HFFc6 (cell line): ENCODE results near the gene RANBP17. TPM values are rescaled to one million over a fixed set of nuclear protein-coding genes. Genes with fewer than 3 reads are reported as not detected.

Experiments
- DNase-seq: peaks from one replicate; pipeline ENCODE4 v3.0.0-alpha.2; 2018
- H3K27ac Mint-ChIP-seq: 2 replicates; pipeline ENCODE4 v1.8.0; 2020; ENCODE audit warnings: mild to moderate bottlenecking, mixed read lengths
- H3K27me3 Mint-ChIP-seq: 2 replicates; pipeline ENCODE4 v1.8.0; 2021; ENCODE audit warnings: mild to moderate bottlenecking, moderate library complexity, mixed read lengths; ENCODE audit not compliant: insufficient read depth
- H3K36me3 Mint-ChIP-seq: 2 replicates; pipeline ENCODE4 v1.8.0; 2021; ENCODE audit warnings: low read depth, mixed read lengths
- H3K4me1 Mint-ChIP-seq: 2 replicates; pipeline ENCODE4 v1.8.0; 2020; ENCODE audit warnings: low read depth, mixed read lengths
- H3K4me3 Mint-ChIP-seq: 2 replicates; pipeline ENCODE4 v1.8.0; 2020; ENCODE audit warnings: mild to moderate bottlenecking, moderate library complexity, mixed read lengths
- H3K9me3 Mint-ChIP-seq: 2 replicates; pipeline ENCODE4 v1.8.0; 2020; ENCODE audit warnings: mild to moderate bottlenecking, mixed read lengths
- CTCF ChIP-seq: fragments of 200-600 bp; sonication (generic); IDR thresholded peaks from 2 replicates; pipeline ENCODE4 v1.5.0; 2021; ENCODE audit warnings: antibody characterized with exemption, mild to moderate bottlenecking
- total RNA-seq, 6 experiments: library from RNA; stranded (reverse); fragmentation: NEBNext Ultra II Directional; extraction: Animal tissue kit (Norgen Biotek cat#: 25700); gene quantifications; 2 replicates in 1 of 6; 3 replicates in 5 of 6; pipeline ENCODE4 v1.2.3, GENCODE V29; 2021

Gene RANBP17
- total RNA-seq, 6 experiments from 2014 or later = 3.3 to 7.2 (median 4.9) TPM

GRCh38 chr5:171143171-171143570, 281.4 kb downstream of the RANBP17 start:
- no peak for TF ChIP-seq CTCF
- Mint-ChIP-seq H3K36me3 (no peaks in the 10 kb centered on the region), H3K27me3 (no peaks in the 10 kb centered on the region; the same call in 1 of the 2 replicates), H3K4me3 (no peak overlapping the region), H3K4me1 (peaks cover 12% of the 10 kb centered on the region), H3K27ac (no peak overlapping the region), H3K9me3 (no peaks in the 10 kb centered on the region)
- DNase-seq = no peak

- no peaks in the 10 kb centered on the region for H3K9me3 Mint-ChIP-seq
- H3K4me3 Mint-ChIP-seq = no peak overlapping the region
- H3K27ac Mint-ChIP-seq = no peak overlapping the region
- peaks cover 6% of the 10 kb centered on the region for H3K4me1 Mint-ChIP-seq
- H3K27me3 Mint-ChIP-seq = no peaks in the 10 kb centered on the region
- TF ChIP-seq CTCF = no peak
- H3K36me3 Mint-ChIP-seq = no peaks in the 10 kb centered on the region
- no peak for DNase-seq
These were observed 282.1 kb downstream of the RANBP17 start for GRCh38 chr5:171143926-171144325.

GRCh38 chr5:171149333-171149732, 287.5 kb downstream of the RANBP17 start:
- Mint-ChIP-seq H3K4me3 (no peak overlapping the region), H3K4me1 (peaks cover 11% of the 10 kb centered on the region), H3K27ac (no peak overlapping the region), H3K9me3 (no peaks in the 10 kb centered on the region), H3K27me3 (no peaks in the 10 kb centered on the region), H3K36me3 (no peaks in the 10 kb centered on the region)
- TF ChIP-seq CTCF = no peak
- DNase-seq = no peak

- Mint-ChIP-seq H3K27ac (no peak overlapping the region), H3K9me3 (no peaks in the 10 kb centered on the region), H3K36me3 (no peaks in the 10 kb centered on the region), H3K27me3 (no peaks in the 10 kb centered on the region), H3K4me3 (no peak overlapping the region), H3K4me1 (peaks cover 11% of the 10 kb centered on the region)
- TF ChIP-seq CTCF = no peak
- no peak for DNase-seq
These were observed 288.0 kb downstream of the RANBP17 start for GRCh38 chr5:171149772-171150171.

GRCh38 chr5:171152382-171152781, 290.6 kb downstream of the RANBP17 start:
- Mint-ChIP-seq H3K4me1 (peaks cover 32% of the 10 kb centered on the region), H3K27ac (no peak overlapping the region), H3K4me3 (no peak overlapping the region), H3K36me3 (no peaks in the 10 kb centered on the region), H3K9me3 (no peaks in the 10 kb centered on the region), H3K27me3 (no peaks in the 10 kb centered on the region)
- TF ChIP-seq CTCF = peak; percentile 72
- DNase-seq = peak; percentile 63

GRCh38 chr5:171155621-171156020, 293.8 kb downstream of the RANBP17 start:
- H3K27me3 Mint-ChIP-seq = no peaks in the 10 kb centered on the region
- DNase-seq = peak; percentile 45
- H3K36me3 Mint-ChIP-seq = no peaks in the 10 kb centered on the region
- no peaks in the 10 kb centered on the region for H3K9me3 Mint-ChIP-seq
- H3K27ac Mint-ChIP-seq = peak overlapping the region; percentile 60
- H3K4me1 Mint-ChIP-seq = peaks cover 32% of the 10 kb centered on the region
- TF ChIP-seq CTCF = no peak
- H3K4me3 Mint-ChIP-seq = peak overlapping the region; percentile 62
